Neural cell (in vitro differentiated cells): Measurements from ENCODE around the gene UBE2E3. TPM values are rescaled to one million over a fixed set of nuclear protein-coding genes. Genes with fewer than 3 reads are reported as not detected.

Source experiments
- H2AFZ ChIP-seq: fragments of 200-600, 300-800 bp; sonication (generic), shearing (Covaris generic); 2 replicates; pipeline ENCODE4 v1.6.0; 2014; ENCODE audit warnings: low read depth, mild to moderate bottlenecking, antibody characterized with exemption, low read length, moderate library complexity
- H3F3A ChIP-seq: fragments of 200-600 bp; shearing (Covaris generic); 2 replicates; pipeline ENCODE4 v1.6.1; 2016; ENCODE audit warnings: mild to moderate bottlenecking, moderate library complexity, mixed read lengths, antibody characterized with exemption, low read length; ENCODE audit not compliant: insufficient read depth, poor library complexity, severe bottlenecking
- H3K27ac ChIP-seq: fragments of 200-600, 300-800 bp; sonication (generic), shearing (Covaris generic); 2 replicates; pipeline ENCODE4 v1.5.1; 2014; ENCODE audit warnings: mild to moderate bottlenecking, low read length, moderate library complexity
- H3K27me3 ChIP-seq: fragments of 300-800, 200-600 bp; sonication (generic), shearing (Covaris generic); 2 replicates; pipeline ENCODE4 v1.6.0; 2014; ENCODE audit warnings: mild to moderate bottlenecking, low read depth, low read length, moderate library complexity; ENCODE audit not compliant: insufficient read depth
- H3K36me3 ChIP-seq: fragments of 300-800, 200-600 bp; sonication (generic), shearing (Covaris generic); 2 replicates; pipeline ENCODE4 v1.5.1; 2014; ENCODE audit warnings: mild to moderate bottlenecking, antibody characterized with exemption, low read length, moderate library complexity; ENCODE audit not compliant: insufficient read depth
- H3K4me2 ChIP-seq: fragments of 300-800, 200-600 bp; sonication (generic), shearing (Covaris generic); 2 replicates; pipeline ENCODE4 v1.6.0; 2014; ENCODE audit warnings: mild to moderate bottlenecking, low read length
- H3K4me3 ChIP-seq: fragments of 300-800, 200-600 bp; sonication (generic), shearing (Covaris generic); 2 replicates; pipeline ENCODE4 v1.5.1; 2014; ENCODE audit warnings: mild to moderate bottlenecking, low read length, moderate library complexity
- H3K79me2 ChIP-seq: fragments of 200-600 bp; shearing (Covaris generic); replicated peaks from 2 replicates; pipeline ENCODE4 v1.6.0; 2014; ENCODE audit warnings: mild to moderate bottlenecking, low read length, moderate library complexity; ENCODE audit not compliant: insufficient read depth
- H3K9ac ChIP-seq: fragments of 300-800, 200-600 bp; sonication (generic), shearing (Covaris generic); 2 replicates; pipeline ENCODE4 v1.6.1; 2016; ENCODE audit warnings: mild to moderate bottlenecking, low read length, mixed read lengths
- H3K9me2 ChIP-seq: fragments of 200-600 bp; shearing (Covaris generic); 2 replicates; pipeline ENCODE4 v1.6.1; 2016; ENCODE audit warnings: mild to moderate bottlenecking, low read length, mixed read lengths; ENCODE audit not compliant: insufficient read depth
- H3K9me3 ChIP-seq: fragments of 200-600, 300-800 bp; sonication (generic), shearing (Covaris generic); 2 replicates; pipeline ENCODE4 v1.6.1; 2016; ENCODE audit warnings: mild to moderate bottlenecking, mixed run types, low read length, moderate library complexity, mixed read lengths
- H4K20me1 ChIP-seq: fragments of 200-600 bp; shearing (Covaris generic); 2 replicates; pipeline ENCODE4 v1.6.1; 2016; ENCODE audit warnings: mild to moderate bottlenecking, mixed run types; ENCODE audit not compliant: insufficient read depth
- EP300 ChIP-seq: fragments of 450-650 bp; conservative IDR thresholded peaks from 2 replicates; pipeline ENCODE4 v1.6.1; 2014; ENCODE audit warnings: antibody characterized with exemption, mild to moderate bottlenecking, moderate library complexity; ENCODE audit not compliant: poor library complexity, severe bottlenecking
- EZH2 ChIP-seq: fragments of 200-600, 300-800 bp; shearing (Covaris generic), sonication (generic); IDR thresholded peaks from 2 replicates; pipeline ENCODE4 v1.6.1; 2014; ENCODE audit warnings: antibody characterized with exemption, low read length, borderline replicate concordance, mild to moderate bottlenecking; ENCODE audit not compliant: insufficient read depth, poor library complexity, severe bottlenecking
- MXI1 ChIP-seq: fragments of 450-650 bp; conservative IDR thresholded peaks from 2 replicates; pipeline ENCODE4 v1.6.1; 2014; ENCODE audit warnings: antibody characterized with exemption, mild to moderate bottlenecking; ENCODE audit not compliant: poor library complexity, severe bottlenecking
- POLR2AphosphoS5 ChIP-seq: IDR thresholded peaks from 2 replicates; pipeline ENCODE4 v1.6.1; 2012
- RAD21 ChIP-seq: fragments of 450-650 bp; conservative IDR thresholded peaks from 2 replicates; pipeline ENCODE4 v1.6.1; 2014; ENCODE audit warnings: antibody characterized with exemption, mild to moderate bottlenecking, moderate library complexity
- SMC3 ChIP-seq: fragments of 450-650 bp; conservative IDR thresholded peaks from 2 replicates; pipeline ENCODE4 v1.6.1; 2014; ENCODE audit warnings: antibody characterized with exemption, mild to moderate bottlenecking, moderate library complexity; ENCODE audit not compliant: poor library complexity
- TAF1 ChIP-seq: IDR thresholded peaks from 2 replicates; pipeline ENCODE4 v1.6.1; 2012; ENCODE audit warnings: low read depth
- polyA plus RNA-seq: library from polyadenylated mRNA; depleted of rRNA; stranded (reverse); fragments of >200 nt; gene quantifications from 2 replicates; pipeline ENCODE4 v1.2.3, GENCODE V29; 2014
- TF ChIP-seq, protein P1 (sequence below): IDR thresholded peaks from 2 replicates; pipeline ENCODE4 v1.6.1; 2012; ENCODE audit warnings: borderline replicate concordance
- TF ChIP-seq, protein P2 (sequence below): fragments of 450-650 bp; IDR thresholded peaks from 2 replicates; pipeline ENCODE4 v1.5.1; 2014; ENCODE audit warnings: antibody characterized with exemption, mild to moderate bottlenecking, moderate library complexity; ENCODE audit not compliant: poor library complexity, severe bottlenecking

The UBE2E3 gene
- polyA plus RNA-seq, 1 donor from 2014 or later = 337 TPM

DNA sequence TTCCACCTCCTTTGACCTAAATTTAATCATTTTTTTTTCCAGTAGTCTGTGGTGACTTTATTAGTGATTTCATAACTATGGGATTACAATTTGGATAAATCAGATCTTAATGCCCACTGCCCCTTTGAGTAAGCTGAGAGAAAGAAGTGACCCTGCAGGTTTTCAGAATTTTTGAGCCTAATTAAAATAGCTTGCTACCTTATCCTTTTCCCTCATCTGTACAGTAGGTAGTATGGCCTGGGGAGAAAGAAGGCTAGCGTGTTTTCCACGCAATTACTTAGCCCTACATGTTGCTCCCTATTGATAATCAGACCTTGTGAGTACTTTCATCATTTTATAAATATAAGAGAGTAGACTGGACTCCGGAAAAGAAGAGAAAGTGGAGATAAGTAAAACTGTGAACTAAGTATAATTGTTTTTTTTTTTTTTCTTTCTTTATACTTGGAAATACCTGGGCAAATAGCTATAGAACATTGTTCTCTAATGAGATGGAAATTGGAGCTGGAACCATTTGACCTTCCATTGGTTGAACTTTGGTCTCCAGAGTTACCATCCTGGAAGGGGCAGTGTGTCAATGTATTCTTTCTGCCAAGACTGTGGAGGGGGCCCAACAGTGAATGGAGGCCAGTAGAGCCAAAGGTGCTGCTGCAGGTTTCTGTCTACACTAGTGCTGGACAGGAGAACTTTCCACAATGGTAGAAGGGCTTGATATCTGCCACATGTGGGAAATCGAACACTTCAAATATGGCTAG lies 26.9 kb downstream of the UBE2E3 start:
- Histone ChIP-seq H3K9me3 (no peaks in the 10 kb centered on the region), H3K79me2 (peaks cover 77% of the 10 kb centered on the region), H3K4me2 (no peak overlapping the region), H2AFZ (no peak overlapping the region), H3K9ac (no peak overlapping the region), H3K27me3 (no peaks in the 10 kb centered on the region), H3K9me2 (no peaks in the 10 kb centered on the region), H4K20me1 (no peaks in the 10 kb centered on the region), H3F3A (no peaks in the 10 kb centered on the region), H3K36me3 (no peaks in the 10 kb centered on the region), H3K27ac (no peak overlapping the region), H3K4me3 (no peak overlapping the region)
- no peak for TF ChIP-seq RAD21
- TF ChIP-seq EZH2 = no peak

DNA sequence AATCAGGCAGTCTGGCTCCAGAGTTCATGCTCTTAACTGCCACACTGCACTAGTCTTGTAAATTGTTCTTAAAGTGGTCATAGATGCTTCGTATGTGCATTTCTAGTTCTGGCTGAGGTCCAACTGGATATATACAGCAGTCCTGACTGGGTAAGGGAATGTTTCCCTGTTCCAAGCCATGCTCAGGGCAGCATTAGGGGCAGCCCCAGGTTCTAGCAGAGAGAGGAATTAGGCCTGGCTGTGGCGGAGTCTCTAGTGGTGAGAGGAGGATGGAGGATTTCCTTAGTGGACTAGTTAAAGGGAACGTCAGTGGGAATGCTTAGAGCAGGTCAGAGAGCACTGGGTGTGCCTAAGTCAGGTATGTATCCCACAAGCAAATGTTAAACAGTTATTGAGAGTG lies 28.0 kb downstream of the UBE2E3 start:
- no peak overlapping the region for H3K4me3 ChIP-seq
- no peak overlapping the region for H3K27ac ChIP-seq
- peaks cover 79% of the 10 kb centered on the region for H3K79me2 ChIP-seq
- TF ChIP-seq, protein P1, sequence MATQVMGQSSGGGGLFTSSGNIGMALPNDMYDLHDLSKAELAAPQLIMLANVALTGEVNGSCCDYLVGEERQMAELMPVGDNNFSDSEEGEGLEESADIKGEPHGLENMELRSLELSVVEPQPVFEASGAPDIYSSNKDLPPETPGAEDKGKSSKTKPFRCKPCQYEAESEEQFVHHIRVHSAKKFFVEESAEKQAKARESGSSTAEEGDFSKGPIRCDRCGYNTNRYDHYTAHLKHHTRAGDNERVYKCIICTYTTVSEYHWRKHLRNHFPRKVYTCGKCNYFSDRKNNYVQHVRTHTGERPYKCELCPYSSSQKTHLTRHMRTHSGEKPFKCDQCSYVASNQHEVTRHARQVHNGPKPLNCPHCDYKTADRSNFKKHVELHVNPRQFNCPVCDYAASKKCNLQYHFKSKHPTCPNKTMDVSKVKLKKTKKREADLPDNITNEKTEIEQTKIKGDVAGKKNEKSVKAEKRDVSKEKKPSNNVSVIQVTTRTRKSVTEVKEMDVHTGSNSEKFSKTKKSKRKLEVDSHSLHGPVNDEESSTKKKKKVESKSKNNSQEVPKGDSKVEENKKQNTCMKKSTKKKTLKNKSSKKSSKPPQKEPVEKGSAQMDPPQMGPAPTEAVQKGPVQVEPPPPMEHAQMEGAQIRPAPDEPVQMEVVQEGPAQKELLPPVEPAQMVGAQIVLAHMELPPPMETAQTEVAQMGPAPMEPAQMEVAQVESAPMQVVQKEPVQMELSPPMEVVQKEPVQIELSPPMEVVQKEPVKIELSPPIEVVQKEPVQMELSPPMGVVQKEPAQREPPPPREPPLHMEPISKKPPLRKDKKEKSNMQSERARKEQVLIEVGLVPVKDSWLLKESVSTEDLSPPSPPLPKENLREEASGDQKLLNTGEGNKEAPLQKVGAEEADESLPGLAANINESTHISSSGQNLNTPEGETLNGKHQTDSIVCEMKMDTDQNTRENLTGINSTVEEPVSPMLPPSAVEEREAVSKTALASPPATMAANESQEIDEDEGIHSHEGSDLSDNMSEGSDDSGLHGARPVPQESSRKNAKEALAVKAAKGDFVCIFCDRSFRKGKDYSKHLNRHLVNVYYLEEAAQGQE = no peak
- TF ChIP-seq, protein P2, sequence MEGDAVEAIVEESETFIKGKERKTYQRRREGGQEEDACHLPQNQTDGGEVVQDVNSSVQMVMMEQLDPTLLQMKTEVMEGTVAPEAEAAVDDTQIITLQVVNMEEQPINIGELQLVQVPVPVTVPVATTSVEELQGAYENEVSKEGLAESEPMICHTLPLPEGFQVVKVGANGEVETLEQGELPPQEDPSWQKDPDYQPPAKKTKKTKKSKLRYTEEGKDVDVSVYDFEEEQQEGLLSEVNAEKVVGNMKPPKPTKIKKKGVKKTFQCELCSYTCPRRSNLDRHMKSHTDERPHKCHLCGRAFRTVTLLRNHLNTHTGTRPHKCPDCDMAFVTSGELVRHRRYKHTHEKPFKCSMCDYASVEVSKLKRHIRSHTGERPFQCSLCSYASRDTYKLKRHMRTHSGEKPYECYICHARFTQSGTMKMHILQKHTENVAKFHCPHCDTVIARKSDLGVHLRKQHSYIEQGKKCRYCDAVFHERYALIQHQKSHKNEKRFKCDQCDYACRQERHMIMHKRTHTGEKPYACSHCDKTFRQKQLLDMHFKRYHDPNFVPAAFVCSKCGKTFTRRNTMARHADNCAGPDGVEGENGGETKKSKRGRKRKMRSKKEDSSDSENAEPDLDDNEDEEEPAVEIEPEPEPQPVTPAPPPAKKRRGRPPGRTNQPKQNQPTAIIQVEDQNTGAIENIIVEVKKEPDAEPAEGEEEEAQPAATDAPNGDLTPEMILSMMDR = no peak
- TF ChIP-seq MXI1 (no peak), SMC3 (no peak), EZH2 (no peak), EP300 (no peak), TAF1 (no peak), POLR2AphosphoS5 (no peak), RAD21 (no peak)
- no peak overlapping the region for H3K4me2 ChIP-seq
- H3K9ac ChIP-seq = no peak overlapping the region
- no peaks in the 10 kb centered on the region for H3K9me3 ChIP-seq
- no peaks in the 10 kb centered on the region for H3K9me2 ChIP-seq
- H4K20me1 ChIP-seq = no peaks in the 10 kb centered on the region
- no peak overlapping the region for H2AFZ ChIP-seq
- no peaks in the 10 kb centered on the region for H3K36me3 ChIP-seq
- no peaks in the 10 kb centered on the region for H3K27me3 ChIP-seq
- no peaks in the 10 kb centered on the region for H3F3A ChIP-seq
